GM23248 (cell line): ENCODE data around the gene VWA5B2.

Experiments used
- EZH2 ChIP-seq: fragments of 200-600 bp; sonication (generic); IDR thresholded peaks from 2 replicates; pipeline ENCODE4 v1.6.1; 2018; ENCODE audit warnings: antibody characterized with exemption, mild to moderate bottlenecking; ENCODE audit not compliant: insufficient read depth, poor library complexity, severe bottlenecking
- EZH2phosphoT487 ChIP-seq: fragments of 200-600 bp; sonication (generic); IDR thresholded peaks from 2 replicates; pipeline ENCODE4 v1.6.1; 2018; ENCODE audit warnings: antibody characterized with exemption, moderate library complexity, mild to moderate bottlenecking, low read depth; ENCODE audit not compliant: insufficient read depth

GRCh38 chr3:184230081-184230602, 757 bp downstream of the VWA5B2 start:
- TF ChIP-seq EZH2: no peak
- TF ChIP-seq EZH2phosphoT487: no peak
